Measurements from ENCODE around the gene KIF22.
"Not testable (repeated sequence)": the region's sequence is repeated elsewhere in the genome, so short reads cannot be mapped to it uniquely, and the experiment has no call there.

Gene KIF22

GRCh38 chr16:29744541-29745101, 45.9 kb upstream of the KIF22 start:
- Histone ChIP-seq H3K36me3 (ENCODE audit: insufficient read depth) (no peaks in the 10 kb centered on the region), H3K27ac (no peak overlapping the region), H2AFZ (ENCODE audit: low read depth) (no peak overlapping the region), H3K4me3 (IDR thresholded peaks at IDR 0.05; ENCODE audit: insufficient read depth, low read depth, low read length) (no peak overlapping the region), H3K9ac (no peak overlapping the region), H4K20me1 (ENCODE audit: insufficient read depth) (no peaks in the 10 kb centered on the region), H3K79me2 (ENCODE audit: insufficient read depth, low read depth) (no peaks in the 10 kb centered on the region), H3K4me1 (ENCODE audit: low read depth, poor library complexity, severe bottlenecking) (no peaks in the 10 kb centered on the region), H3K4me2 (no peak overlapping the region), H3K27me3 (ENCODE audit: insufficient read depth, low read depth) (no peaks in the 10 kb centered on the region)
- no peak for TF ChIP-seq CTCF (conservative IDR thresholded peaks at IDR 0.05; ENCODE audit: low read depth, low read length)

GRCh38 chr16:29745121-29745852, 45.3 kb upstream of the KIF22 start:
- Histone ChIP-seq H3K4me3 (IDR thresholded peaks at IDR 0.05; ENCODE audit: insufficient read depth, low read depth, low read length) (no peak overlapping the region), H3K4me2 (no peak overlapping the region), H3K27me3 (ENCODE audit: insufficient read depth, low read depth) (no peaks in the 10 kb centered on the region), H3K79me2 (ENCODE audit: insufficient read depth, low read depth) (no peaks in the 10 kb centered on the region), H3K4me1 (ENCODE audit: low read depth, poor library complexity, severe bottlenecking) (no peaks in the 10 kb centered on the region), H3K27ac (no peak overlapping the region), H3K9ac (no peak overlapping the region), H2AFZ (ENCODE audit: low read depth) (no peak overlapping the region), H4K20me1 (ENCODE audit: insufficient read depth) (no peaks in the 10 kb centered on the region), H3K36me3 (ENCODE audit: insufficient read depth) (no peaks in the 10 kb centered on the region)
- TF ChIP-seq CTCF (conservative IDR thresholded peaks at IDR 0.05; ENCODE audit: low read depth, low read length): no peak

GRCh38 chr16:29745853-29746345, 44.7 kb upstream of the KIF22 start, which contains the start of gene C16orf54:
Gene C16orf54 (minus strand): TSS chr16:29745990. CDS start chr16:29744951, 1,039 bp downstream.
- no peak within 1 kb of the TSS for H2AFZ ChIP-seq (ENCODE audit: low read depth)
- no peaks in the 10 kb centered on the region for H3K36me3 ChIP-seq (ENCODE audit: insufficient read depth)
- H3K4me3 ChIP-seq (IDR thresholded peaks at IDR 0.05; ENCODE audit: insufficient read depth, low read depth, low read length): no peak within 1 kb of the TSS
- H3K9ac ChIP-seq: no peak within 1 kb of the TSS
- no peaks in the 10 kb centered on the region for H3K27me3 ChIP-seq (ENCODE audit: insufficient read depth, low read depth)
- H3K4me1 ChIP-seq (ENCODE audit: low read depth, poor library complexity, severe bottlenecking): no peaks in the 10 kb centered on the region
- H3K4me2 ChIP-seq: no peak within 1 kb of the TSS
- no peak within 1 kb of the TSS for H3K27ac ChIP-seq
- no peak for TF ChIP-seq CTCF (conservative IDR thresholded peaks at IDR 0.05; ENCODE audit: low read depth, low read length)
- H3K79me2 ChIP-seq (ENCODE audit: insufficient read depth, low read depth): no peaks in the 10 kb centered on the region
- no peaks in the 10 kb centered on the region for H4K20me1 ChIP-seq (ENCODE audit: insufficient read depth)

- H3K79me2 ChIP-seq (ENCODE audit: insufficient read depth, low read depth); H3K9ac ChIP-seq; H4K20me1 ChIP-seq (ENCODE audit: insufficient read depth); H3K27ac ChIP-seq; H3K36me3 ChIP-seq (ENCODE audit: insufficient read depth); H3K4me3 ChIP-seq (IDR thresholded peaks at IDR 0.05; ENCODE audit: insufficient read depth, low read depth, low read length); H2AFZ ChIP-seq (ENCODE audit: low read depth); H3K4me2 ChIP-seq; H3K4me1 ChIP-seq (ENCODE audit: low read depth, poor library complexity, severe bottlenecking); H3K27me3 ChIP-seq (ENCODE audit: insufficient read depth, low read depth): not testable (repeated sequence)
Observed at GRCh38 chr16:29746518-29746917, 44.0 kb upstream of the KIF22 start.

Data from KMS-11 (cell line).